Smooth muscle cell (in vitro differentiated cells): ENCODE data around the gene DDX59. TPM values are rescaled to one million over a fixed set of nuclear protein-coding genes. Genes with fewer than 3 reads are reported as not detected.

Experiments used
- DNase-seq: peaks from one replicate; lab custom pipeline; 2025; ENCODE audit not compliant: unreplicated experiment; lab: John Stamatoyannopoulos, UW
- H2AFZ ChIP-seq: fragments of 200-600 bp; sonication (generic); 2 replicates; pipeline ENCODE4 v1.6.0; 2016; ENCODE audit warnings: antibody characterized with exemption, low read depth, mild to moderate bottlenecking
- H3F3A ChIP-seq: fragments of 200-600 bp; sonication (generic); 2 replicates; pipeline ENCODE4 v1.6.0; 2017; ENCODE audit warnings: antibody characterized with exemption, low read depth
- H3K27ac ChIP-seq: fragments of 200-600 bp; sonication (generic); 2 replicates; pipeline ENCODE4 v1.5.1; 2016; ENCODE audit warnings: low read depth, mild to moderate bottlenecking
- H3K27me3 ChIP-seq: fragments of 200-600 bp; sonication (generic); 2 replicates; pipeline ENCODE4 v1.6.1; 2016; ENCODE audit warnings: low read depth, mild to moderate bottlenecking
- H3K36me3 ChIP-seq: fragments of 200-600 bp; sonication (generic); 2 replicates; pipeline ENCODE4 v1.5.1; 2016; ENCODE audit warnings: low read depth
- H3K4me1 ChIP-seq: fragments of 200-600 bp; sonication (generic); 2 replicates; pipeline ENCODE4 v1.5.1; 2016; ENCODE audit warnings: low read depth
- H3K4me2 ChIP-seq: fragments of 200-600 bp; sonication (generic); 2 replicates; pipeline ENCODE4 v1.6.0; 2016; ENCODE audit warnings: mild to moderate bottlenecking
- H3K4me3 ChIP-seq: fragments of 200-600 bp; sonication (generic); 2 replicates; pipeline ENCODE4 v1.5.1; 2016; ENCODE audit warnings: mild to moderate bottlenecking
- H3K79me2 ChIP-seq: fragments of 200-600 bp; sonication (generic); 2 replicates; pipeline ENCODE4 v1.6.0; 2016; ENCODE audit warnings: low read depth, mild to moderate bottlenecking
- H3K9ac ChIP-seq: fragments of 200-600 bp; sonication (generic); 2 replicates; pipeline ENCODE4 v1.6.0; 2016; ENCODE audit warnings: low read depth
- H3K9me3 ChIP-seq: fragments of 200-600 bp; sonication (generic); replicated peaks from 2 replicates; pipeline ENCODE4 v1.5.1; 2016; ENCODE audit warnings: low read depth
- H4K20me1 ChIP-seq: fragments of 200-600 bp; sonication (generic); 2 replicates; pipeline ENCODE4 v1.6.0; 2016; ENCODE audit warnings: low read depth
- CTCF ChIP-seq: fragments of 200-600 bp; sonication (generic); IDR thresholded peaks from 2 replicates; pipeline ENCODE4 v1.5.1; 2017; ENCODE audit warnings: borderline replicate concordance, mild to moderate bottlenecking, antibody characterized with exemption; ENCODE audit not compliant: insufficient read depth, poor library complexity, severe bottlenecking
- WGBS: methylation state at CpG from one replicate; pipeline ENCODE4 v1.1.7; 2016; ENCODE audit warnings: low lambda C conversion rate; 5-methylcytosine and 5-hydroxymethylcytosine counted together
- polyA plus RNA-seq: library from polyadenylated mRNA; unstranded; fragments of >200 nt; fragmentation: Nextera tagmentation; extraction: Ambion mirVana; gene quantifications from 2 replicates; pipeline ENCODE4 v1.2.1, GENCODE V29; 2016
- total RNA-seq: library from RNA; depleted of rRNA; stranded (reverse); fragments of >200 nt; gene quantifications from 2 replicates; pipeline ENCODE4 v1.2.3, GENCODE V29; 2014

The DDX59 gene
- total and polyA plus RNA-seq, 2 experiments from 2014 or later = 7.7 to 22.5 TPM

DNA sequence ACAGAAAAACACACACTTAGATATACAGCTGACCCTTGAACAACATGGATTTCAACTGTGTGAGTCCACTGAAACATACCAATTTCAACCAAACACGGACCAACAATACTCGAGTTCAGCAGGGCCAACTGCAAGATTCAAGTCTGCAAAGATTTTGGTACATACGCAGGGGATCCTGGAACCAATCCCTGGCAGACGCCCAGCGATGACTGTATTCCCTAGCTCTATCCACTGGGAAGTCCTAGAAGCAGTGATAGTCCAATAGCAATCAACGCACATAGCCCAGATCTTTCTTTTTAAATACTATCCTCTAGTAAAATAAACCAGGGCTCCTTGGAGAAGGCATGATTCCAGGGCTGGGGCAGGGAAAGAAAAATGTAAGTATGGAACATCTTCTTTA lies 9.0 kb downstream of the DDX59 start:
- H3K27me3 ChIP-seq = no peaks in the 10 kb centered on the region

GRCh38 chr1:200659269-200659668 lies 10.4 kb downstream of the DDX59 start:
- H3K4me1 ChIP-seq = no peaks in the 10 kb centered on the region
- no peaks in the 10 kb centered on the region for H3K36me3 ChIP-seq
- H3K27ac ChIP-seq = peak overlapping the region; percentile 71
- no peaks in the 10 kb centered on the region for H4K20me1 ChIP-seq
- TF ChIP-seq CTCF = no peak
- H3K9me3 ChIP-seq = no peaks in the 10 kb centered on the region
- H2AFZ ChIP-seq = no peak overlapping the region
- WGBS = 72% methylated on average over 1 of the region's 1 CpG
- H3K4me3 ChIP-seq = no peak overlapping the region
- peaks cover 8% of the 10 kb centered on the region for H3K79me2 ChIP-seq
- no peak for DNase-seq
- no peaks in the 10 kb centered on the region for H3F3A ChIP-seq
- H3K9ac ChIP-seq = no peak overlapping the region
- H3K27me3 ChIP-seq = no peaks in the 10 kb centered on the region
- H3K4me2 ChIP-seq = no peak overlapping the region

More for the DNA sequence above, 9.0 kb downstream of the DDX59 start:
- no peak overlapping the region for H3K27ac ChIP-seq
- no peak for DNase-seq
- TF ChIP-seq CTCF = no peak
- H3K36me3 ChIP-seq = no peaks in the 10 kb centered on the region
- no peak overlapping the region for H3K4me3 ChIP-seq
- H4K20me1 ChIP-seq = no peaks in the 10 kb centered on the region
- no peak overlapping the region for H2AFZ ChIP-seq
- no peaks in the 10 kb centered on the region for H3K9me3 ChIP-seq
- peaks cover 9% of the 10 kb centered on the region for H3K79me2 ChIP-seq
- H3K4me1 ChIP-seq = no peaks in the 10 kb centered on the region
- WGBS = 98% methylated on average over 6 of the region's 6 CpGs
- H3F3A ChIP-seq = no peaks in the 10 kb centered on the region
- no peak overlapping the region for H3K9ac ChIP-seq
- no peak overlapping the region for H3K4me2 ChIP-seq

DNA sequence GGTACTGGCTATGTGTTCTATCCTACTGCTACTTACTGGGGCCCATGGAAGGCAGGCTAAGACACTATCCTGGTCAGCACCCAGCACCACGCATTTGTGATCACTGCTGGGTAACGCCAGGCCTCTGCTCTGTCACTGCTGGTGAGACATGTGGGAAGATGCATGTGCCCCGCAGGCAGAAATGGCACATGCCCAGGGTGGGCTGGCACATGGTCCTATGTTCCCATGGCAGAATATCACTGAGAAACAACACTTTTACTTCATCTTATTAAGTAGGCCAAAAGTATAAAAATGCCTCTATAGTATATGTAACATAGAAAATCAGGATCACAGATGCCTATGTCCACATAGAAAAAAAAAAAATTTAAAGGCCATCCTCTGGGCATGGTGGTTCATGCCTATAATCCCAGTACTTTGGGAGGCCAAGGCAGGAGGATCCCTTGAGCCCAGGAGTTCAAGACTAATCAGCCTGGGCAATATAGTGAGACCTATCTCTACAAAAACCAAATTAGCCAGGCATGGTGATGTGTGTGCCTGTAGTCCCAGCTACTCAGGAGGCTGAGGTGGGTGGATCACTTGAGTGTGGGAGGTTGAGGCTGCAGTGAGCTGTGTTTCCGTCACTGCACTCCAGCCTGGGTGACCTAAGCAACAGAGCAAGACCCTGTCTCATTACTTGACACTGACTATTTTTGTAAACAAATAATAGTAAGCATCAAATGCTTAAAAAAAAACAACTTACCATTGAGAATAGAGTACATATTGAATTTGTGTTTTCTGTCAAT lies 11.5 kb downstream of the DDX59 start:
- no peak overlapping the region for H3K9ac ChIP-seq
- no peak overlapping the region for H2AFZ ChIP-seq
- peak overlapping the region; percentile 71 for H3K27ac ChIP-seq
- no peaks in the 10 kb centered on the region for H3K9me3 ChIP-seq
- H3K27me3 ChIP-seq = no peaks in the 10 kb centered on the region
- H3K4me3 ChIP-seq = no peak overlapping the region
- no peak overlapping the region for H3K4me2 ChIP-seq
- H3F3A ChIP-seq = no peaks in the 10 kb centered on the region
- no peaks in the 10 kb centered on the region for H4K20me1 ChIP-seq
- WGBS = 87% methylated on average over 4 of the region's 4 CpGs
- no peaks in the 10 kb centered on the region for H3K36me3 ChIP-seq
- no peaks in the 10 kb centered on the region for H3K4me1 ChIP-seq
- no peak for DNase-seq
- TF ChIP-seq CTCF = no peak
- H3K79me2 ChIP-seq = peaks cover 3% of the 10 kb centered on the region

GRCh38 chr1:200654660-200655059 lies 15.0 kb downstream of the DDX59 start:
- Histone ChIP-seq H3K27me3 (no peaks in the 10 kb centered on the region), H3K27ac (peak overlapping the region; percentile 70), H3F3A (no peaks in the 10 kb centered on the region), H3K36me3 (no peaks in the 10 kb centered on the region), H2AFZ (no peak overlapping the region), H3K9ac (no peak overlapping the region), H3K4me3 (no peak overlapping the region), H3K4me1 (no peaks in the 10 kb centered on the region), H3K9me3 (no peaks in the 10 kb centered on the region), H3K4me2 (no peak overlapping the region), H3K79me2 (no peaks in the 10 kb centered on the region), H4K20me1 (no peaks in the 10 kb centered on the region)
- 95% methylated on average over 5 of the region's 5 CpGs for WGBS
- no peak for TF ChIP-seq CTCF
- no peak for DNase-seq
